OCI-LY1 (cell line): ENCODE measurements around the gene SEC14L1.

ENCODE experiments used
- EZH2 ChIP-seq: fragments of 200-600 bp; sonication (generic), shearing (Covaris generic); IDR thresholded peaks from 2 replicates; pipeline ENCODE4 v1.8.0; 2017; ENCODE audit warnings: borderline replicate concordance, mixed run types, mild to moderate bottlenecking, antibody characterized with exemption, low read length, moderate library complexity, mixed read lengths
- TF ChIP-seq, protein P1 (sequence below): fragments of 200-600 bp; sonication (generic), shearing (Covaris generic); IDR thresholded peaks from 2 replicates; pipeline ENCODE4 v1.5.1; 2017; ENCODE audit warnings: mild to moderate bottlenecking, antibody characterized with exemption, low read length, moderate library complexity, mixed read lengths

- TF ChIP-seq, protein P1, sequence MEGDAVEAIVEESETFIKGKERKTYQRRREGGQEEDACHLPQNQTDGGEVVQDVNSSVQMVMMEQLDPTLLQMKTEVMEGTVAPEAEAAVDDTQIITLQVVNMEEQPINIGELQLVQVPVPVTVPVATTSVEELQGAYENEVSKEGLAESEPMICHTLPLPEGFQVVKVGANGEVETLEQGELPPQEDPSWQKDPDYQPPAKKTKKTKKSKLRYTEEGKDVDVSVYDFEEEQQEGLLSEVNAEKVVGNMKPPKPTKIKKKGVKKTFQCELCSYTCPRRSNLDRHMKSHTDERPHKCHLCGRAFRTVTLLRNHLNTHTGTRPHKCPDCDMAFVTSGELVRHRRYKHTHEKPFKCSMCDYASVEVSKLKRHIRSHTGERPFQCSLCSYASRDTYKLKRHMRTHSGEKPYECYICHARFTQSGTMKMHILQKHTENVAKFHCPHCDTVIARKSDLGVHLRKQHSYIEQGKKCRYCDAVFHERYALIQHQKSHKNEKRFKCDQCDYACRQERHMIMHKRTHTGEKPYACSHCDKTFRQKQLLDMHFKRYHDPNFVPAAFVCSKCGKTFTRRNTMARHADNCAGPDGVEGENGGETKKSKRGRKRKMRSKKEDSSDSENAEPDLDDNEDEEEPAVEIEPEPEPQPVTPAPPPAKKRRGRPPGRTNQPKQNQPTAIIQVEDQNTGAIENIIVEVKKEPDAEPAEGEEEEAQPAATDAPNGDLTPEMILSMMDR: no peak
- no peak for TF ChIP-seq EZH2
Observed at GRCh38 chr17:77215281-77215680, 74.5 kb downstream of the SEC14L1 start.
